CD8-positive, alpha-beta memory T cell (primary cell): ENCODE measurements around the gene GYPC. TPM values are rescaled to one million over a fixed set of nuclear protein-coding genes. Genes with fewer than 3 reads are reported as not detected.
A peak's percentile ranks its signal among the peaks of the same experiment; 100 is the strongest.
"Not testable (repeated sequence)": the region's sequence is repeated elsewhere in the genome, so short reads cannot be mapped to it uniquely, and the experiment has no call there.

Source experiments
- CTCF ChIA-PET: fragments of 350-600 bp; sonication (Branson Sonifier 250); formaldehyde crosslinking; loops from one replicate; lab custom pipeline; 2021; ENCODE audit warnings: antibody characterized with exemption; lab: Charles Lee
- POLR2A ChIA-PET: fragments of 350-600 bp; sonication (Branson Sonifier 250); formaldehyde crosslinking; loops from one replicate; lab custom pipeline; 2021; ENCODE audit warnings: antibody characterized with exemption; lab: Charles Lee
- DNase-seq, 5 donors: peaks; one replicate each; pipeline versions ENCODE4 v3.0.0 to v3.0.0-alpha.2; 2020 to 2022; ENCODE audit warnings: mixed read lengths in 1 of 5
- H3K27ac ChIP-seq: one replicate; pipeline ENCODE4 v1.7.0; 2013; ENCODE audit warnings: low read depth, mild to moderate bottlenecking, low read length, moderate library complexity
- H3K27me3 ChIP-seq: 2 replicates; pipeline ENCODE4 v1.7.0; 2013; ENCODE audit warnings: low read length, mild to moderate bottlenecking; ENCODE audit not compliant: insufficient read depth, poor library complexity, severe bottlenecking
- H3K36me3 ChIP-seq: 2 replicates; pipeline ENCODE4 v1.7.0; 2013; ENCODE audit warnings: mild to moderate bottlenecking, low read length, moderate library complexity; ENCODE audit not compliant: insufficient read depth
- H3K4me1 ChIP-seq: 2 replicates; pipeline ENCODE4 v1.7.0; 2013; ENCODE audit warnings: mild to moderate bottlenecking, low read length, moderate library complexity; ENCODE audit not compliant: insufficient read depth
- H3K4me3 ChIP-seq: 2 replicates; pipeline ENCODE4 v1.7.0; 2013; ENCODE audit warnings: mild to moderate bottlenecking, low read length
- H3K9me3 ChIP-seq: 2 replicates; pipeline ENCODE4 v1.7.0; 2013; ENCODE audit warnings: mild to moderate bottlenecking, low read length
- H3K27ac Mint-ChIP-seq, 8 donors: one replicate each; pipeline ENCODE4 v1.8.0; 2020 to 2021; ENCODE audit warnings: mixed read lengths in 8 of 8, mild to moderate bottlenecking in 6 of 8, inconsistent platforms in 3 of 8, moderate library complexity in 3 of 8
- H3K27me3 Mint-ChIP-seq, 2 donors: one replicate each; pipeline ENCODE4 v1.8.0; 2020 to 2021; ENCODE audit warnings: mixed read lengths in 2 of 2, mild to moderate bottlenecking in 1 of 2, moderate library complexity in 1 of 2
- H3K36me3 Mint-ChIP-seq, 3 donors: one replicate each; pipeline ENCODE4 v1.8.0; 2020 to 2021; ENCODE audit warnings: mixed read lengths in 3 of 3, inconsistent platforms in 1 of 3, mild to moderate bottlenecking in 1 of 3
- H3K4me1 Mint-ChIP-seq, 3 donors: one replicate each; pipeline ENCODE4 v1.8.0; 2020 to 2021; ENCODE audit warnings: mixed read lengths in 3 of 3, inconsistent platforms in 1 of 3, mild to moderate bottlenecking in 1 of 3
- H3K4me3 Mint-ChIP-seq, 7 donors: one replicate each; pipeline ENCODE4 v1.8.0; 2020 to 2021; ENCODE audit warnings: mixed read lengths in 7 of 7, mild to moderate bottlenecking in 6 of 7, moderate library complexity in 4 of 7, inconsistent platforms in 2 of 7
- H3K9me3 Mint-ChIP-seq, 5 donors: one replicate each; pipeline ENCODE4 v1.8.0; 2020 to 2022; ENCODE audit warnings: mixed read lengths in 5 of 5, mild to moderate bottlenecking in 3 of 5, moderate library complexity in 2 of 5, inconsistent platforms in 1 of 5
- polyA plus RNA-seq: library from polyadenylated mRNA; unstranded; fragments of 300-500 nt; fragmentation: Illumina TruSeq; gene quantifications from one replicate; pipeline ENCODE4 v1.2.3, GENCODE V29; 2021
- total RNA-seq, 2 experiments: library from RNA; stranded (reverse); gene quantifications; one replicate each; pipeline ENCODE4 v1.2.3, GENCODE V29; 2021

The GYPC gene
- total and polyA plus RNA-seq, 3 experiments from 2014 or later = 102 to 226 (median 102) TPM

DNA sequence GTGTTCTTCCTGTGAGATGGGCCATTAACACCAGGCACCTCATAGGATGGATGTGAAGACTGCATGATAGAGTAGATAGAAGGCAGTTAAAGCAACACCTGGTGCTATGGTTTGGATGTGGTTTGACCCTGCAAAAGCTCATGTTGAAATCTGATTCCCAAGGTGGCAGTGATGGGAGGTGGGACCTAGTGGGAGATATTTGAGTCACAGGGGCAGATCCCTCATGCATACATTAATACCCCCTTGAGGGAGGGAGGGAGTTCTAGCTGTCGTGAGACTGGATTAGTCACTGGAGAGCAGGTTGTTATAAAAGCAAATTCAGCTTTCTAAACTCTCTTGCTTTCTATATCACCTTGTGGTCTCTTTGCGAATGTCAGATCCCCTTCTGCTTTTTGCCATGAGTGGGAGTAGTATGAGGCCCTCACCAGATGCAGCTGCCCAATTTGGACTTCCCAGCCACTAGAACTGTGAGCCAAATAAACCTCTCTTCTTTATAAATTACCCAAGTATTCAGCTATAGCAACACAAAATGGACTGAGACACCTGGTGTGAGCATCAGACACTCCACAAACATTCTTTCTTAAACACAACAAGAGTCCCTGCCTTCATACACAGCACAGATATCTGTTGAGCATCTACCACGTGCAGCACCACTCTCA, 37.1 kb downstream of the GYPC start:
- Mint-ChIP-seq H3K27ac (peak overlapping the region in 1 of 8 donors; percentile 85), H3K4me1 (peaks cover 3 to 13% (median 8%) of the 10 kb centered on the region in 3 donors), H3K36me3 (peaks cover 39 to 94% (median 52%) of the 10 kb centered on the region in 3 donors)
- DNase-seq, CTCF ChIA-PET, H3K27ac ChIP-seq, H3K4me3 ChIP-seq, H3K4me1 ChIP-seq, POLR2A ChIA-PET, H3K4me3 Mint-ChIP-seq, H3K9me3 ChIP-seq, H3K9me3 Mint-ChIP-seq, H3K27me3 Mint-ChIP-seq, H3K27me3 ChIP-seq: not testable (repeated sequence)
- H3K36me3 ChIP-seq = peaks cover 19% of the 10 kb centered on the region

DNA sequence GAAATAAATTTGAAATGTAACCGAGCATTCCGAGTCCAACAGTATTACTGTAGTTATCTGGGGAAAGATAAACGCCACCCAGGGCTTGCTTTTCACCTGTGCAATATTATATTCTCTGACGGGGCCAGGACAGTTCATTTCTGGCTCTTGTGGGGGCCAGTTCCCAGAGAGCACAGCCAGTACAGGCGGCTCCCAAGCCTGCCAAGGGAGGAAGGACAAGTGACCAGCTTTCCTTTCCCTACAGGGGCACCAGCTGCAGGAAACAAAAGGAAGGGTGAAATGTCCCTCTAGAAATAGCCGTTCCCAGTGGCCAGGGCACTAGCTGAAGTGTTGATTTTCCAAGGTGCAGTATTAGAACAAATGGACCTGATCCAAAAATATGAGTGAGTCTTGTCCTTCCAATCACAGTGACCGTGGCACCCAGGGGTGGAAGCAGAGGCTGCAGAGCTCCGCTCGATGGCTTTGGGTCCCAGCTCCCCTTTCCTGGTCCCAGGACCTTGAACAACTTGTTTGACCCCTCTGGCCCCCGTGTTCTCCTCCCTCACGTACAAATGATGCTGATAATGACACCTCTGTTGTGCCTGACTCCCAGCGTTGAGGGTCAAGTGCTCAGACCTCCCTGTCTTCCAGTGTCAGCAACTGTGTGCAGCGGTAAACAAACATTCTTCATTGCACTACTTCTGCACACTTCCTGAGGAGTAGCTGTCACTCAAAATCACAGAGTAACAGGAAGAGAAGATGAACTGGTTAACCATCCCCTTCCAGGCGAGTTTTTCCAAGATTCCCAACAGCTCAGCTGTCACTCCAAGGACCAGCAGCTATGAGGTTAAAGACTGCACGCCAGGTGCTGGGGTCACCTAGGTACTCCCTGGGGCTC, 40.9 kb downstream of the GYPC start:
- CTCF ChIA-PET = no interaction called here
- H3K4me3 Mint-ChIP-seq = no peak overlapping the region
- DNase-seq = no peak
- POLR2A ChIA-PET = no interaction called here
- H3K4me3 ChIP-seq = no peak overlapping the region
- no peaks in the 10 kb centered on the region for H3K9me3 ChIP-seq
- no peaks in the 10 kb centered on the region for H3K4me1 ChIP-seq
- H3K27ac Mint-ChIP-seq = no peak overlapping the region
- peaks cover 1 to 13% (median 3%) of the 10 kb centered on the region in 3 donors for H3K4me1 Mint-ChIP-seq
- H3K36me3 Mint-ChIP-seq = peaks cover 24 to 78% (median 34%) of the 10 kb centered on the region in 3 donors
- H3K27me3 Mint-ChIP-seq = no peaks in the 10 kb centered on the region
- H3K27ac ChIP-seq = no peak overlapping the region
- H3K9me3 Mint-ChIP-seq = peaks cover 0 to 5% (median 2%) of the 10 kb centered on the region in 5 donors
- no peaks in the 10 kb centered on the region for H3K27me3 ChIP-seq
- H3K36me3 ChIP-seq = peaks cover 19% of the 10 kb centered on the region

DNA sequence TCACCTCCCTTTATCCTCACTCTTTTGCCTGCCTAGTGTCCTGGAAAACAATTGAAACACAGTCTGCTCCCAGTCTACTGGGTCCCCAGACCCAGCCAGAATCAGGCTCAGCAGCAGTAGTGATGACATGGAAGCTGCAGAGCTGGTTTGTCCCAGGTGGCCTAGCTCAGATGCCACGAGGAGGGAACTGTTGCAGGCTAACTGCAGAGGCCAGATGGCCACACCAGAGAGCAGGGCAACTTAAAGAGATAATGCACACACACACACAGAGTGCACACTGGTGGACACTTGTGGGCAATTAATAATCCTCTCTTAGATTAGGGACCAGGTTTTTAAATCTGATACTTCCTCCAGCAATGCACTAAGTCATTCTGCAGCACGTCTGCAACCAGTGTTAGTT, 42.4 kb downstream of the GYPC start:
- ChIA-PET CTCF (interaction anchor here (2.0 kb wide), 1 partner anchor 9 kb away, joined by 5 read pairs; no protein-coding TSS in a partner anchor), POLR2A (no interaction called here)
- Histone ChIP-seq H3K4me1 (no peaks in the 10 kb centered on the region), H3K4me3 (no peak overlapping the region), H3K27me3 (no peaks in the 10 kb centered on the region), H3K36me3 (peaks cover 19% of the 10 kb centered on the region), H3K9me3 (no peaks in the 10 kb centered on the region), H3K27ac (no peak overlapping the region)
- Mint-ChIP-seq H3K27ac (peak overlapping the region in 2 of 8 donors; percentile 0 to 53), H3K27me3 (no peaks in the 10 kb centered on the region), H3K4me3 (no peak overlapping the region), H3K36me3 (peaks cover 16 to 63% (median 19%) of the 10 kb centered on the region in 3 donors), H3K9me3 (peaks cover 0 to 2% (median 0%) of the 10 kb centered on the region in 5 donors), H3K4me1 (peaks cover 1 to 13% (median 3%) of the 10 kb centered on the region in 3 donors)
- DNase-seq = no peak

DNA sequence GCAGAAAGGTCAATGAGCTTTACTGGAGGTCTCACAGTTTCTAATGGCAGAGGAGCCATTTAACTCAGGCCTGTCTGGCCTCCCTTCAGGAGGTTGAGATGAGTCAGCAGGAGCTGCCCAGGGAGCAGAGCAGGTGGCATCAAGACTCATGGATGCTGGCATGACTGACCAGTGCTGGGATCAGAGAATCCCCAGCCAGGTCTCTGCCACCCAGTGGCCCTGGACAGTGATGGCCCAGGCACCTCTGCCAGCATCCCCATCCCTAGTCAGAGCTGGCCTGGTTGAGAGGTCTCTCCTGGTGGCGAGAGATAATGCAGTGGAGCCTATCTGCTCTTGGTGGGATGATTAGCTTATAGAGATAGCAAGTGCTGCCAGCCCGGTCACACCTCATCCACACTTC, 43.1 kb downstream of the GYPC start:
- H3K4me3 Mint-ChIP-seq = no peak overlapping the region
- DNase-seq = no peak
- peaks cover 14 to 57% (median 16%) of the 10 kb centered on the region in 3 donors for H3K36me3 Mint-ChIP-seq
- ChIA-PET POLR2A (no interaction called here), CTCF (interaction anchor here (2.0 kb wide), 1 partner anchor 8 kb away, joined by 5 read pairs; no protein-coding TSS in a partner anchor)
- peaks cover 19% of the 10 kb centered on the region for H3K36me3 ChIP-seq
- H3K27ac ChIP-seq = no peak overlapping the region
- H3K9me3 ChIP-seq = no peaks in the 10 kb centered on the region
- peak overlapping the region in 4 of 8 donors; percentile 0 to 83 (median 12) for H3K27ac Mint-ChIP-seq
- H3K27me3 ChIP-seq = no peaks in the 10 kb centered on the region
- H3K9me3 Mint-ChIP-seq = peaks cover 0 to 2% (median 0%) of the 10 kb centered on the region in 5 donors
- H3K27me3 Mint-ChIP-seq = no peaks in the 10 kb centered on the region
- H3K4me1 ChIP-seq = no peaks in the 10 kb centered on the region
- H3K4me3 ChIP-seq = no peak overlapping the region
- H3K4me1 Mint-ChIP-seq = peaks cover 1 to 13% (median 3%) of the 10 kb centered on the region in 3 donors

DNA sequence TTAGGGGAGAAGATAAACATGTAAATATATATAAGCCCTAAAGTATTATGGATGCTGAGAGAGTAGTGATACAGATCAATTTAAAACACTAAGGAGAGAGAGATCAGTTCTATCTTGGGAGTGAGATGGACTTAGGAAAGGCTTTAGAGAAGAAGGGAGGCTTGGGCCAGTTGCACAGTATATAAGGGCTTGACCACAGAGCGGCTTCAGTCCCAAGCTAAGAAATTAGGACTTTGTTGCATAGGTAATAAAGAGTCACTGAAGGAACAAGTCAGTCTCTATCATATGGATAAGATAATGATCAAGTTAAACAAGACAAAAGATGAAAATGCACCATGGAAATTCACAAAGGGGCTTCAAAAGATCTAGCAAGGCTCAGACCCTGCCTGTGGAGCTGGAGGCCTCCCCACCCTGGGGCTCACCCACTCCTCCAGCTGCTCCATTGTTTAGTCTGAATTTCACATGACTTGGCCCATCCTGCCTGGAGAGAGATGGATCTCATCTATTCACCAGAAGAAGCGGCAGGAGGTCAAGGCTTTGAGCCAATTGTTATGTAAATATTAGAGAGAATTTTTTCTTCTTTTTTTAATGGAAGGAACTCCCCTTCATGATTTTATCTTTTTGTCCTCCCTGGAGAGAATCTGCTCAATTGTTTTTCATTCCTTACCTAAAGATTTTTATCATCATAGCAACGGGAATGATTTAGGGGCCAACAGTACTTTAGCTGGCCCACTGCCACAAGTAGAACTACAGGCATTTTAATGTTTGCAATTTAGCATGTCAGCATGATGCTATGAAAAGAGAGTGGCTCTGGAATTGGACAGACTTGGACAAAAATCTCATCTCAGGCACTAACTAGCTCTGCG, 44.0 kb downstream of the GYPC start:
- CTCF ChIA-PET = interaction anchor here (0.7 to 2.0 kb wide), 3 partner anchors 7 to 77 kb away, joined by 3 to 5 read pairs (median 3); no protein-coding TSS in a partner anchor
- POLR2A ChIA-PET = no interaction called here
- peak overlapping the region in 5 of 8 donors; percentile 18 to 83 (median 44) for H3K27ac Mint-ChIP-seq

DNA sequence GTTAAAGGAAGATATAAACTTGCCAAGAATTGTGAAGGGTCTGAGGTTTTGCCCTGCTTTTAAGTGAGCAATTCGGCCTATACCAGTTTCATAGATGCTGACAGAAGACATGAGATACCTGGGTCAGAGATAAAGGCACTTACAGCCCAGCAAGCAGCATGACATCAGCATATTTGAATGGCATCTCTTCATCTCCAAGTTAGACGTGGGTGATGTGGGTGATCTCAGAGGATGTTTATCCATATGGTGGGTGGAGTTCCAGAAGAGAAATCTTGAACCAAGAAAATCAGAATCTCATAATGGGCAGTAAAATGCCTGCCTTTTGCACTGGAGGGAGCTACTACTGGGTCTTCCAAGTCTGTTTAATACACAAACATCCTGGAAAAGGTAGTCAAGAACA, 44.7 kb downstream of the GYPC start:
- no peak overlapping the region for H3K4me3 ChIP-seq
- H3K9me3 ChIP-seq = no peaks in the 10 kb centered on the region
- H3K4me1 ChIP-seq = no peaks in the 10 kb centered on the region
- no peak overlapping the region for H3K27ac ChIP-seq
- Mint-ChIP-seq H3K9me3 (no peaks in the 10 kb centered on the region), H3K27ac (peak overlapping the region in 5 of 8 donors; percentile 22 to 74 (median 40)), H3K27me3 (no peaks in the 10 kb centered on the region), H3K4me1 (peaks cover 0 to 13% (median 3%) of the 10 kb centered on the region in 3 donors), H3K36me3 (peaks cover 4 to 40% (median 16%) of the 10 kb centered on the region in 3 donors), H3K4me3 (no peak overlapping the region)
- peaks cover 12% of the 10 kb centered on the region for H3K36me3 ChIP-seq
- POLR2A ChIA-PET = no interaction called here
- DNase-seq = no peak
- CTCF ChIA-PET = interaction anchor here (0.7 kb wide), 2 partner anchors 18 to 76 kb away, joined by 3 read pairs; no protein-coding TSS in a partner anchor
- no peaks in the 10 kb centered on the region for H3K27me3 ChIP-seq

More for the DNA sequence above, 44.0 kb downstream of the GYPC start:
- no peaks in the 10 kb centered on the region for H3K27me3 ChIP-seq
- Mint-ChIP-seq H3K4me1 (peaks cover 0 to 13% (median 3%) of the 10 kb centered on the region in 3 donors), H3K9me3 (no peaks in the 10 kb centered on the region), H3K36me3 (peaks cover 9 to 47% (median 16%) of the 10 kb centered on the region in 3 donors), H3K4me3 (no peak overlapping the region), H3K27me3 (no peaks in the 10 kb centered on the region)
- peaks cover 17% of the 10 kb centered on the region for H3K36me3 ChIP-seq
- no peak for DNase-seq
- no peaks in the 10 kb centered on the region for H3K4me1 ChIP-seq
- H3K27ac ChIP-seq = no peak overlapping the region
- H3K4me3 ChIP-seq = no peak overlapping the region
- H3K9me3 ChIP-seq = no peaks in the 10 kb centered on the region

DNA sequence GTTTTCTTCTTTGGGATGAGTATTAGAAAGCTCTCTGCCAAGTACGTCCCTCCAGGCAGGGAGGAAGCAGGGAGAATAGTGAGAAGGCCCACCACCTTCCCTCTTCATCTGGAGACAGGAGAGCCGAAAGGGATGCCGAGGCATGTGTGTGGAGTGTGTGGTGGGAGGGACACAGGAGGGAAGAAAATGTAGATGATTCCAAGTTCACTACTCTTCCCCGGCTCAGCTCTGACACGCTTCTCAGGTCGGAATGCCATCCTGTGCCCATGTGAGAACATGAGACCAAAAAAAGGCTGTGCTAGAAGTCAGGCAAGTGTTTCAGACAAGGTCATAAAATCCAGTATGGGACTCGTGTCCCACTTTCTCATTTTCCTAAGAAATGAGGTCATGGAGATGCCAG, 47.4 kb downstream of the GYPC start:
- ChIA-PET CTCF (interaction anchor here (1.3 kb wide), 1 partner anchor 74 kb away, joined by 3 read pairs; no protein-coding TSS in a partner anchor), POLR2A (no interaction called here)
- Mint-ChIP-seq H3K4me3 (no peak overlapping the region), H3K4me1 (peaks cover 0 to 13% (median 0%) of the 10 kb centered on the region in 3 donors), H3K36me3 (peaks cover 0 to 14% (median 4%) of the 10 kb centered on the region in 3 donors), H3K9me3 (no peaks in the 10 kb centered on the region), H3K27me3 (no peaks in the 10 kb centered on the region), H3K27ac (peak overlapping the region in 1 of 8 donors; percentile 11)
- Histone ChIP-seq H3K36me3 (no peaks in the 10 kb centered on the region), H3K27me3 (no peaks in the 10 kb centered on the region), H3K9me3 (no peaks in the 10 kb centered on the region), H3K4me3 (no peak overlapping the region), H3K4me1 (no peaks in the 10 kb centered on the region), H3K27ac (no peak overlapping the region)
- DNase-seq = no peak
